Transverse colon (tissue), 4 donors: Measurements from ENCODE around the gene NNMT.

Experiments used
- POLR2A ChIP-seq: fragments of 450-650 bp; IDR thresholded peaks from one replicate; pipeline ENCODE4 v1.6.1; 2016; ENCODE audit warnings: antibody characterized with exemption, mild to moderate bottlenecking, moderate library complexity
- POLR2AphosphoS5 ChIP-seq, 3 donors: sonication (generic); formaldehyde crosslinking; IDR thresholded peaks; one replicate each; pipeline ENCODE4 v1.6.1; 2016; ENCODE audit warnings: antibody characterized with exemption in 3 of 3
- TF ChIP-seq, protein P1 (sequence below), 5 experiments: fragments of 200-600 bp in 3 of 5; fragments of 450-650 bp in 2 of 5; sonication (generic) in 3 of 5; IDR thresholded peaks; 1 replicate in 2 of 5; 2 replicates in 3 of 5; pipeline ENCODE4 v1.5.1; 2016 to 2017; ENCODE audit warnings: antibody characterized with exemption in 5 of 5, inconsistent platforms in 3 of 5, mild to moderate bottlenecking in 2 of 5, moderate library complexity in 1 of 5

DNA sequence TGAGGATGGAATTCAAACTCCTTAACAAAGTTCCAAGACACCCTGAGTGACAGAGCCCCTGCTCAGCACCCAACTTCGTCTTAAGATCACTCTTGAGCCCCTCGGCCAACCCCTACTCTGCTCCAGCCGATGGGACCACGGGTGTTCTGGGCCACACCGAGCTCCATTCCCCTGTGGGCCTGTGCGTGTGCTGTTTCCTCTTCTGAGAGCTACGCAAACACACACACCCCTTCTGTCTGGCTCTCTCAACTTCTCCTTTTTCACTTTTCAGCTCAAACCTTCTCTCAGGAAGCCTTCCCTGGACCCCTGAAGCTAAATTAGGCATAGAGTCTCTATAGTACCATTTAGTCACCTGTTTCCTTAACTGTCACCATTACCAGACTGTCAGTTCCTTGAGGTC is 37.5 kb upstream of the NNMT start:
- TF ChIP-seq, protein P1, sequence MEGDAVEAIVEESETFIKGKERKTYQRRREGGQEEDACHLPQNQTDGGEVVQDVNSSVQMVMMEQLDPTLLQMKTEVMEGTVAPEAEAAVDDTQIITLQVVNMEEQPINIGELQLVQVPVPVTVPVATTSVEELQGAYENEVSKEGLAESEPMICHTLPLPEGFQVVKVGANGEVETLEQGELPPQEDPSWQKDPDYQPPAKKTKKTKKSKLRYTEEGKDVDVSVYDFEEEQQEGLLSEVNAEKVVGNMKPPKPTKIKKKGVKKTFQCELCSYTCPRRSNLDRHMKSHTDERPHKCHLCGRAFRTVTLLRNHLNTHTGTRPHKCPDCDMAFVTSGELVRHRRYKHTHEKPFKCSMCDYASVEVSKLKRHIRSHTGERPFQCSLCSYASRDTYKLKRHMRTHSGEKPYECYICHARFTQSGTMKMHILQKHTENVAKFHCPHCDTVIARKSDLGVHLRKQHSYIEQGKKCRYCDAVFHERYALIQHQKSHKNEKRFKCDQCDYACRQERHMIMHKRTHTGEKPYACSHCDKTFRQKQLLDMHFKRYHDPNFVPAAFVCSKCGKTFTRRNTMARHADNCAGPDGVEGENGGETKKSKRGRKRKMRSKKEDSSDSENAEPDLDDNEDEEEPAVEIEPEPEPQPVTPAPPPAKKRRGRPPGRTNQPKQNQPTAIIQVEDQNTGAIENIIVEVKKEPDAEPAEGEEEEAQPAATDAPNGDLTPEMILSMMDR (IDR thresholded peaks at IDR 0.05), result no peak
- TF ChIP-seq POLR2AphosphoS5 (IDR thresholded peaks at IDR 0.05) (no peak), POLR2A (no peak)
